NB4 (cell line): Measurements from ENCODE around the gene MSL1.
A peak's percentile ranks its signal among the peaks of the same experiment; 100 is the strongest.

Experiments
- DNase-seq: peaks from one replicate; pipeline ENCODE4 v3.0.0; 2010; ENCODE audit warnings: low read depth
- H3K4me3 ChIP-seq: one replicate; pipeline ENCODE4 v1.5.1; 2011; ENCODE audit warnings: mild to moderate bottlenecking, low read depth, low read length, moderate library complexity
- MAX ChIP-seq: IDR thresholded peaks from 2 replicates; pipeline ENCODE4 v1.6.1; 2011; ENCODE audit warnings: low read depth, low read length
- MYC ChIP-seq: IDR thresholded peaks from 2 replicates; pipeline ENCODE4 v1.6.1; 2011; ENCODE audit warnings: low read depth, low read length
- POLR2A ChIP-seq: IDR thresholded peaks from 2 replicates; pipeline ENCODE4 v1.6.1; 2011; ENCODE audit warnings: mild to moderate bottlenecking; ENCODE audit not compliant: insufficient read length; ENCODE audit errors: extremely low read depth
- TF ChIP-seq, protein P1 (sequence below): IDR thresholded peaks from one replicate; pipeline ENCODE4 v1.5.1; 2012; ENCODE audit warnings: low read depth, low read length

Gene MSL1

GRCh38 chr17:40121181-40122135, at the start of gene MSL1:
MSL1 (plus strand) TSS chr17:40121971; CDS start chr17:40122613, 642 bp downstream.
- H3K4me3 ChIP-seq, result peak within 1 kb of the TSS; percentile 98
- DNase-seq, result peak; percentile 88
- TF ChIP-seq, protein P1, sequence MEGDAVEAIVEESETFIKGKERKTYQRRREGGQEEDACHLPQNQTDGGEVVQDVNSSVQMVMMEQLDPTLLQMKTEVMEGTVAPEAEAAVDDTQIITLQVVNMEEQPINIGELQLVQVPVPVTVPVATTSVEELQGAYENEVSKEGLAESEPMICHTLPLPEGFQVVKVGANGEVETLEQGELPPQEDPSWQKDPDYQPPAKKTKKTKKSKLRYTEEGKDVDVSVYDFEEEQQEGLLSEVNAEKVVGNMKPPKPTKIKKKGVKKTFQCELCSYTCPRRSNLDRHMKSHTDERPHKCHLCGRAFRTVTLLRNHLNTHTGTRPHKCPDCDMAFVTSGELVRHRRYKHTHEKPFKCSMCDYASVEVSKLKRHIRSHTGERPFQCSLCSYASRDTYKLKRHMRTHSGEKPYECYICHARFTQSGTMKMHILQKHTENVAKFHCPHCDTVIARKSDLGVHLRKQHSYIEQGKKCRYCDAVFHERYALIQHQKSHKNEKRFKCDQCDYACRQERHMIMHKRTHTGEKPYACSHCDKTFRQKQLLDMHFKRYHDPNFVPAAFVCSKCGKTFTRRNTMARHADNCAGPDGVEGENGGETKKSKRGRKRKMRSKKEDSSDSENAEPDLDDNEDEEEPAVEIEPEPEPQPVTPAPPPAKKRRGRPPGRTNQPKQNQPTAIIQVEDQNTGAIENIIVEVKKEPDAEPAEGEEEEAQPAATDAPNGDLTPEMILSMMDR, result no peak
- TF ChIP-seq MYC (no peak), POLR2A (peak; percentile 39), MAX (no peak)

DNA sequence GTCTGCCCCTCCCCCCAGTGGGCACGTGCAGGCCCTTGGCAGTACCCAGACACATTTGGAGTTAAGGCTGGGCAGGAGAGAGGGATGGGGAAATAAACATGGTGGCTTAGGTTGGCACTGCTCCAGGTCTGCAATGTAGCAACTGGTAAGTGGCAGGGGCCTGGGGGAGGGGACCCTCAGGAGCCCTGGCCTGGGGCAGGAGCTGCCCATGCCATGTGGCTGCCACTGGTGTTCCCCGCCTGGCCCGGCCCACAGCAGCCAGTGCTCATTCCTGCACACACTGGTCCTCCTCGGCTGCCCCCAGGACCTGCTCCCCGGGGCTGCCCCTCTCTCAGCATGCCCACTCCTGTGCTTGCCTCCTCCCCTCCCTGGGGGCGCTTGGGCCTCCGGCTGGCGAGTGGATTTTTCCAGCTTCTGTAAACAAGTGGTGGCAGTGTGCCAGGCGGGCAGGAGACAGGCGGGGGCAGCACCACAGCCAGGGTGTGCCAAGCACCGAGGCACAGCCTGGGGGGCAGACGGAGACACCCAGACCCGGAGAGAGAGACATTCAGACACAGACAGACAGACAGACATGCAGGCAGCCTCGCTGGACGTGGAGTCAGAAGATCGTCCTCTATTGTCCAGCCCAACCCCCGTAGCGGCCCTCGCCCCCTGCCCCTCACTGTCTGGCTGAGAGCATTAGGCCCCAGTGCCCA, 49.6 kb upstream of the MSL1 start:
- TF ChIP-seq, protein P1, result no peak
- TF ChIP-seq POLR2A (no peak), MYC (no peak), MAX (no peak)
- H3K4me3 ChIP-seq, result no peak overlapping the region
- peak; percentile 40 for DNase-seq

- no peak overlapping the region for H3K4me3 ChIP-seq
- DNase-seq, result no peak
- TF ChIP-seq MYC, result no peak
- TF ChIP-seq POLR2A, result no peak
- TF ChIP-seq MAX, result no peak
- TF ChIP-seq, protein P1, result no peak
Observed at GRCh38 chr17:40072735-40073346, 48.9 kb upstream of the MSL1 start.

DNA sequence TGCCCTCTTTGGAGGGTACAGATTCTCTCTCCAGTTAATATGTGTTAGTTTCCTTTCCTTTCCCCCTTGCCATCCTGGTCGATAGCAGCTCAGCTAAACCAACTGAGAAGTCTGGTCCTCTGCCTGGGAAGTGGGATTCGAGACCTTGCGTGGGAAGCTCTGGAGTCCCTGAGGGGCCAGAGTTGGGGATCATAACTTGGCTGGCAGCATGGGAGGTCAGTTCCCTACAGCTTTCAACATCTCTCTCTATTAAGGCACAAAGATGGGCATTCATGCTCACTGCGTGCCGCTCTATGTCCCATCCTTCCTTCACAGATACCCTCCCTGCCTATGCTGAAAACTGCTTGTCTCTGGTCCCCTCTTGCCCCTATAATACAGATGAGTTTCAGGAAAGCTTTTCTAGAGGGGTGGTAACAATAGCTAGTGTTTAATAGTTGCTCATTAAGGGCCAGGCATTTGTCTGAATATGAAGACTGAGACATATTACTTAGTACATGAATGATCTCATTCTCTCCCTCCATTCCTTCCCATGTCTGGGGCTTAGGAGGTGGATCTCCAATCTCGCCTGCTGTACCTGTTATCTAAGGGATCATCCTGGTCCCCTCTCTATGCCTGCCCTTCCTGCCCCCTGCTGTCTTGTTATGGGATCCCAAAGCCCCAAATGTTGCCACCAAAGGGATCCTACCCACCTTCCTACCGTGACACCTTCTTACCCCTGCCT, 48.2 kb upstream of the MSL1 start:
- TF ChIP-seq POLR2A (no peak), MYC (no peak), MAX (no peak)
- TF ChIP-seq, protein P1, result no peak
- H3K4me3 ChIP-seq, result no peak overlapping the region
- no peak for DNase-seq

GRCh38 chr17:40074175-40074512, 47.6 kb upstream of the MSL1 start:
- no peak for DNase-seq
- no peak overlapping the region for H3K4me3 ChIP-seq
- TF ChIP-seq MYC, result no peak
- no peak for TF ChIP-seq POLR2A
- no peak for TF ChIP-seq MAX
- TF ChIP-seq, protein P1, result no peak
